Brain microvascular endothelial cell (primary cell): ENCODE measurements around the gene CRTC3.
"Not testable (repeated sequence)": the region's sequence is repeated elsewhere in the genome, so short reads cannot be mapped to it uniquely, and the experiment has no call there.

ENCODE experiments used
- DNase-seq: peaks from one replicate; pipeline ENCODE4 v3.0.0-alpha.2; 2020
- H3K27ac ChIP-seq: fragments of 250-450 bp; sonication (Bioruptor Pico); 2 replicates; pipeline ENCODE4 v1.5.1; 2020; ENCODE audit warnings: mild to moderate bottlenecking, moderate library complexity
- H3K27me3 ChIP-seq: fragments of 250-450 bp; sonication (Bioruptor Pico); replicated peaks from 2 replicates; pipeline ENCODE4 v1.5.1; 2020; ENCODE audit warnings: mild to moderate bottlenecking
- H3K36me3 ChIP-seq: fragments of 250-450 bp; sonication (Bioruptor Pico); replicated peaks from 2 replicates; pipeline ENCODE4 v1.5.1; 2020; ENCODE audit warnings: mild to moderate bottlenecking
- H3K4me3 ChIP-seq: 2 replicates; pipeline ENCODE4 v1.5.1; 2011; ENCODE audit warnings: low read depth, mild to moderate bottlenecking, control low read depth, low read length, moderate library complexity
- in situ Hi-C: cut with HindIII; loops from 2 replicates; pipeline ENCODE4 v1.10.0; 2017; ENCODE audit warnings: low sequenced_read_pairs, low pct_ligation_motif_present
- TF ChIP-seq, protein P1 (sequence below): IDR thresholded peaks from 2 replicates; pipeline ENCODE4 v1.5.1; 2011; ENCODE audit warnings: low read depth, mild to moderate bottlenecking, moderate library complexity, low read length, control low read depth, inconsistent platforms; ENCODE audit errors: missing control alignments

The CRTC3 gene

DNA sequence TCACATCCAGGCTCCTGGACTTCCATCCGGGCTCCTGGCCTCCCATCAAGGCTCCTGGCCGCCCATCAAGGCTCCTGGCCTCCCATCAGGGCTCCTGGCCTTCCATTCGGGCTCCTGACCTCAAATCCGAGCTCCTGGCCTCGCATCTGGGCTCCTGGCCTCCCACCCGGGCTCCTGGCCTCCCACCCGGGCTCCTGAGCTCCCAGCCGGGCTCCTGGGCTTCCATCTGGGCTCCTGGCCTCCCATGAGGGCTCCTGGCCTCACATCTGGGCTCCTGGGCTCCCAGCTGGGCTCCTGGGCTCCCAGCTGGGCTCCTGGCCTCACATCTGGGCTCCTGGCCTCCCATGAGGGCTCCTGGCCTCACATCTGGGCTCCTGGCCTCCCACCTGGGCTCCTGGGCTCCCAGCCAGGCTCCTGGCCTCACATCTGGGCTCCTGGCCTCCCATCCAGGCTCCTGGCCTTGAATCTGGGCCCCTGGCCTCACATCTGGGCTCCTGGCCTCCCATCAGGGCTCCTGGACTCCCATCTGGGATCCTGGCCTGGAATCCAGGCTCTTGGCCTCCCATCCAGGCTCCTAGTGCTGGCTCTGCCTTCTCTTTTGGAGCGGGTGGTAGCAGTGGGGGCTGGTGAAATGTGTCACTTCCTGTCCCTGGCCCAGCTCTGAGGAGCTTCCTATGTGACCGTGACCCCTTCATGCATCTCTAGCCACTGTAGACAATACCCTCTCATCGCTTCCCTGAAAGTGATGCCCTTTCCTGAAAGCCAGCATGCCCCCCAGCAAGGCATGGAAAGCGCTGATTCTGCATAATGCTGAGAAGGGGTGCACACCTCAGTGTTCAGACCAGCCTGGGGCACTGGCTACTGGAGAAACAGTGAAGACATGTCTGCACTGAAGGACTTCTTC lies 124.8 kb downstream of the CRTC3 start:
- in situ Hi-C loops: no loop called here
- DNase-seq: no peak
- no peaks in the 10 kb centered on the region for H3K27me3 ChIP-seq
- no peak overlapping the region for H3K27ac ChIP-seq
- TF ChIP-seq, protein P1, sequence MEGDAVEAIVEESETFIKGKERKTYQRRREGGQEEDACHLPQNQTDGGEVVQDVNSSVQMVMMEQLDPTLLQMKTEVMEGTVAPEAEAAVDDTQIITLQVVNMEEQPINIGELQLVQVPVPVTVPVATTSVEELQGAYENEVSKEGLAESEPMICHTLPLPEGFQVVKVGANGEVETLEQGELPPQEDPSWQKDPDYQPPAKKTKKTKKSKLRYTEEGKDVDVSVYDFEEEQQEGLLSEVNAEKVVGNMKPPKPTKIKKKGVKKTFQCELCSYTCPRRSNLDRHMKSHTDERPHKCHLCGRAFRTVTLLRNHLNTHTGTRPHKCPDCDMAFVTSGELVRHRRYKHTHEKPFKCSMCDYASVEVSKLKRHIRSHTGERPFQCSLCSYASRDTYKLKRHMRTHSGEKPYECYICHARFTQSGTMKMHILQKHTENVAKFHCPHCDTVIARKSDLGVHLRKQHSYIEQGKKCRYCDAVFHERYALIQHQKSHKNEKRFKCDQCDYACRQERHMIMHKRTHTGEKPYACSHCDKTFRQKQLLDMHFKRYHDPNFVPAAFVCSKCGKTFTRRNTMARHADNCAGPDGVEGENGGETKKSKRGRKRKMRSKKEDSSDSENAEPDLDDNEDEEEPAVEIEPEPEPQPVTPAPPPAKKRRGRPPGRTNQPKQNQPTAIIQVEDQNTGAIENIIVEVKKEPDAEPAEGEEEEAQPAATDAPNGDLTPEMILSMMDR: no peak
- H3K4me3 ChIP-seq: no peak overlapping the region
- no peaks in the 10 kb centered on the region for H3K36me3 ChIP-seq

DNA sequence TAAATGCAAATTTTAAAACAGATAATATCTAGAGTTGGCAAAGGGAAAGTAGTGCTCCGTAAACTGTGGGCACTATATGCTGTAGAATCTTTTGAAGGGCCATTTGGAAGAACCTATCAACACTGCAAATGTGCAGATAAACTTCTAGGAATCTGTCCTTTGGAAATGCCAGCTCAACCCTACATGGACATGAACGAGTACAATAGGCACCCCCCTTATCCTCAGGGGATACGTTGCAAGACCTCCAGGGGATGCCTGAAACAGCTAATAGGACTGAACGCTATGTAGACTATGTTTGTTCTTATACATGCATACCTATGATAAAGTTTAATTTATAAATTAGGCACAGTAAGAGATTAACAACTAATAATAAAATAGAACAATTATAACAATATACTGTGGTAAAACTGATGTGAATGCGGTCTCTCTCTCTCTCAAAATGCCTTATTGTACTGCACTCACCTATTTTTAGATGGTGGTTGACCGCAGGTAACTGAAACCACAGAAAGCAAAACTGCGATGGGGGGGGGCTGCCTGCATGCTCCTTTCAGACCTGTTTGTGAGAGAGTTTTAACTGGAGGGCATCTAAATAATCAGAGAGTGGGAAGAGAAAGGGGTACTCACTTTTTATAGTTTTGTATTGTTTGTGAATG lies 127.9 kb downstream of the CRTC3 start:
- H3K27ac ChIP-seq, H3K36me3 ChIP-seq, in situ Hi-C loops, H3K4me3 ChIP-seq, DNase-seq, H3K27me3 ChIP-seq: not testable (repeated sequence)

DNA sequence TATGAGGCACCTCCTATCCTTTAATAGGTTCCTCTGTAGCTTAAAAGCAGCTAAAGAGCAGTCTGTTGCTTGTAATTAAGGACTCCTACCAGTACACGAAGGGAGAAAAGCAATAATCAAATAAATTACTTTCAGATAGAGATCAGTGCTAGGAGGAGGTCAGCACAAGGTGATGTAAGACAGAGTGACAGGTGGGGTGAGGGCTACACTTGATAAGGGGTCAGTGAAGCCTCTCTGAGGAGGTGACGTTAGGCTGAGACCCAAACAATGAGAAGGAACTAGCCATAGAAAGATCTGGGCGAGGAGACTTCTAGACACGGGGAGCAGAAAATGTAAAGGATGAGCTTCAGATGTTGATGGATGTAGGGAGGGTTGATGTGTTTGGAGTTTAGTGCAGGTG lies 129.8 kb downstream of the CRTC3 start:
- Histone ChIP-seq H3K36me3 (no peaks in the 10 kb centered on the region), H3K4me3 (no peak overlapping the region), H3K27ac (no peak overlapping the region), H3K27me3 (no peaks in the 10 kb centered on the region)
- TF ChIP-seq, protein P1: no peak
- no peak for DNase-seq
- in situ Hi-C loops: no loop called here

DNA sequence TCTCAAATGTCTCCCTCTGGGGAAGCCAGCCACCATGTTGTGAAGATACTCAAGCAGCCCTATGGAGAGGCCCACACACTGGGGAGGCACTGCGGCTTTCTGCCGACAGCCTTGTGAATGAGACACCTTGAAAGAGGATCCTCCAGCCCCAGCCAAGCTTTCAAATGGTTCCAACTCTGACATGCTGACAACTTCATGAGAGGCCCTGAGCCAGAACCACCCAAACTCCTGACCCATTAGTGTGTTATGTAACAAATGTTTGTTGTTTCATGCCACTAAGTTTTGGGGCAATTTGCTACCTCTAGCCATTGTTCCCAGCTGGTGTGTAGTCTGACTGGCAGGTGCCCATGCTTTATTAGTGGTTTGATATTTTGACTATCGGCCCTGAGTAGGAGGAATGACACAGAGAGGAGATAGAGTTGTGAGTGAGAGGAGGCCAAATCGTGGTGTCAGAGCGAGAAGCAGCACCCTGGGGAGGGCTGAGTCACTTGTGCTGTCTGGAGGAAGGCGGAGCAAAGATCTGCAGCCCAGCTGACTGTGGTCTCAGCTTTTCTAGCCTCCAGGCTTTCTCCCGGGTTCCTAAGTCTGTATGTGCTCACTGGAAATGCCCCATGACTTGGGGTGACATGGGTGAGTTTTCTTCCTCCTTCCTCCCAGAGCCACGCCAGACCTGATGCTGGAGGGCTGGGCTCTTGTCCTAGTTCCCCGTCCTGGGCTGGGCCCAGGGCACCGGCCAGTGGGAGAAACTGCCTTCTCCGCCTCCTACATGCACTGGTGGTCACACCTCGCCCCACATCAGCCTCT lies 130.7 kb downstream of the CRTC3 start:
- H3K4me3 ChIP-seq: peak overlapping the region; percentile 5
- no peaks in the 10 kb centered on the region for H3K27me3 ChIP-seq
- in situ Hi-C loops: no loop called here
- H3K36me3 ChIP-seq: no peaks in the 10 kb centered on the region
- peak; percentile 92 for DNase-seq
- TF ChIP-seq, protein P1: no peak
- H3K27ac ChIP-seq: peak overlapping the region; percentile 51

DNA sequence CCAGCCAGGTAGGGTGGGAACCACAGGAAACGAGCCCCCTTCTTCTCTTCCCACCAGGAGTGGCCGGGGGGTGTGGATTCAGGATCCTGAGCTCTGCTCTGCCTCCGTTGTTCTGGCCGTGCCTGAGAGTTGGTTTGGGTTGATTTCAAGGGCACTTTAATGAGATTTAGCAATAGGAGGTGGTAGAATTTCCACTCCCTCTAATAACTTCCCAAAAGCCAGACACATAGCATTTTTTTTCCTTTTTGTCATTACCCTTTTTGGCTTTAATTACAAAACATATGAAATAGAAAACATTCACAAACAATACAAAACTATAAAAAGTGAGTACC lies 131.2 kb downstream of the CRTC3 start:
- H3K27me3 ChIP-seq, H3K4me3 ChIP-seq, DNase-seq, H3K36me3 ChIP-seq, in situ Hi-C loops: not testable (repeated sequence)
- H3K27ac ChIP-seq: peak overlapping the region; percentile 51

DNA sequence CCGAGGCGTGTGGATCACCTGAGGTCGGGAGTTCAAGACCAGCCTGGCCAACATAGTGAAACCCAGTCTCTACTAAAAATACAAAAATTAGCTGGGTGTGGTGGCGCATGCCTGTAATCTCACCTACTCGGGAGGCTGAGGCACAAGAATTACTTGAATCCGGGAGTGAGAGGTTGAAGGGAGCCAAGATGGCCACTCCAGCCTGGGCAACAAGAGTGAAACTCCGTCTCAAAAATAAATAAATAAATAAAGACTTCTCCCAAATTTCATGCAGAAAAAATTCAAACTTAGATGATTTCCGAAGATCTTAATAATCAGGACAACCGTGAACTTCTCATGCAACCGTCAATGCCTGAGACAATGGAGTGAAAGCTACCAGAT lies 134.3 kb downstream of the CRTC3 start:
- H3K27ac ChIP-seq, H3K27me3 ChIP-seq, DNase-seq, H3K4me3 ChIP-seq, in situ Hi-C loops, H3K36me3 ChIP-seq: not testable (repeated sequence)

DNA sequence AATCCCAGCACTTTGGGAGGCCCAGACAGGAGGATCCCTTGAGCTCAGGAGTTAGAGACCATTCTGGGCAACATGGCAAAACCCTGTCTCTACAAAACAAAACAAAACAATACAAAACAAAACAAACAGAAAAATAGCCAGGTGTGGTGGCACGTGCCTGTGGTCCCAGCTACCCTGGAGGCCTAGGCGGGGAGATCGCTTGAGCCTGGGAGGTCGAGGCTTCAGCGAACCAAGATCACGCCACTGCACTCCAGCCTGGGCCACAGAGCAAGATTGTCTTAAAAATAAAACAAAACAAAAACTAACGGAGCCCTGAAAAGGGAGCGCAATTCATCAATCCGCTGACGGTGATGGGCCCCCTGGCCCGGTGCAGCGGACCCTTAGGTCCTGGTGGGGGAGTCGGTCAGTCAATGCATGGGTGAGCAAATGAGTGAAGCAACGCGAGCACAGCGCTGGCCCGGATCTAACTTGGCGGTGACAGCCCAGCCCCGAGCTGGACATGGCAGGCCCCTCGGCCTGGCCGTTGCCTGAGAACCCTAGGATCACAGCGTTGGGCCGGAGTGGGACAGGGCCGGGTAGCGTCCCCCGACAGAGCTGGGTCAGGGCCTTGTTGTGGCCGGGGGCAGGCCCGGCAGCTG lies 135.0 kb downstream of the CRTC3 start:
- H3K27me3 ChIP-seq: no peaks in the 10 kb centered on the region
- no peaks in the 10 kb centered on the region for H3K36me3 ChIP-seq
- peak overlapping the region; percentile 60 for H3K27ac ChIP-seq
- peak; percentile 34 for DNase-seq
- peak overlapping the region; percentile 67 for H3K4me3 ChIP-seq
- TF ChIP-seq, protein P1: peak; percentile 12
- in situ Hi-C loops: no loop called here
